Dermis lymphatic vessel endothelial cell (primary cell): Measurements from ENCODE around the gene LTF. TPM values are rescaled to one million over a fixed set of nuclear protein-coding genes. Genes with fewer than 3 reads are reported as not detected.

Experiments
- total RNA-seq: library from RNA; depleted of rRNA; stranded (reverse); fragments of >200 nt; gene quantifications from 2 replicates; pipeline ENCODE4 v1.2.1, GENCODE V29; 2014

Gene LTF
- total RNA-seq: under 0.01 and 0.26 TPM in 2 replicates

DNA sequence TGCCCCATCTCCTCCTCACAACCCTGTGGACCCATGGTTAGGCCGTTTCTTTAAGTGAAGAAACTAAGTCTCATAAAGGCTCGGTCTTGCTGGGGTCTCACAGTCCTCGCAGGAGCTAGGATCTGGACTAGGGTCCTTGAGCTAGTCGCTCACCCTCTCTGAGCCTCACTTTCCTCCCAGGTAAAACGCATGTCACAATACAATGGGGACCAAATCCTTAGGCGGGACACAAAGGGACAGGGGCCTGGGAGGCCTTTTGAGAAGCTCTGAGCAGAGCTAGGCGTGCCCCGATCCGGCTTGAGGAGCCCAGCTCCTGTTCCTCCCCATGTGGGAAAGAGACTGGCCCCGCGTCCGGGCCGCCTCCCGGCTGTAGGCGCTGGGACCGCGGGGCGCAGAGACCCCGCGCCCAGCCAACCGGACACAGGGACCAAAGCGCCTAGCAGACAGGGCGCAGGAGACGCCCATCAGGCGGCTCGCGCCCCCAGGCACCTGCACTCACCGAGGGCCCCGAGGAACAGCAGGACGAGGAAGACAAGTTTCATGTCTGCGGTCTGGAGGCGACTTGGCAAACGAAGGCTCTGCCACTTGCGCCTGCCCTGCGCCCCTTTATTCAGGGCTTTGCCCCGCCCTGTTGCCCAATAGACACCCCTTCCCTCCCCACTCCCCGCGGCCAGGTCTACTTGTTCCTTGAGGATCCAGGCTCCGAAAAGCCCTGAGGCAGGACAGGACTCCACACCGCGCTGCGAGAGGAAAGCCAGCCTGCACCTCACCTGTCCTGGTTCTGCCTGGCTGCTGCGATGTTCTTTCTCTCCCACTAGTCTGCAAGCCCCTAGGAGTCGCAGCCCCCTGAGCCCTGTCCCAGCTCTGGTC is at the start of gene LTF:
TSS of gene LTF (minus strand) at position 580 of the 870 bp plus-strand sequence. CDS start at position 542, 38 bp downstream.

GRCh38 chr3:46497556-46498265 is 33.0 kb upstream of the LTF start, which contains the start of gene RTP3:
Gene RTP3 (plus strand): TSS chr3:46497976. CDS start chr3:46498063, 87 bp downstream.

DNA sequence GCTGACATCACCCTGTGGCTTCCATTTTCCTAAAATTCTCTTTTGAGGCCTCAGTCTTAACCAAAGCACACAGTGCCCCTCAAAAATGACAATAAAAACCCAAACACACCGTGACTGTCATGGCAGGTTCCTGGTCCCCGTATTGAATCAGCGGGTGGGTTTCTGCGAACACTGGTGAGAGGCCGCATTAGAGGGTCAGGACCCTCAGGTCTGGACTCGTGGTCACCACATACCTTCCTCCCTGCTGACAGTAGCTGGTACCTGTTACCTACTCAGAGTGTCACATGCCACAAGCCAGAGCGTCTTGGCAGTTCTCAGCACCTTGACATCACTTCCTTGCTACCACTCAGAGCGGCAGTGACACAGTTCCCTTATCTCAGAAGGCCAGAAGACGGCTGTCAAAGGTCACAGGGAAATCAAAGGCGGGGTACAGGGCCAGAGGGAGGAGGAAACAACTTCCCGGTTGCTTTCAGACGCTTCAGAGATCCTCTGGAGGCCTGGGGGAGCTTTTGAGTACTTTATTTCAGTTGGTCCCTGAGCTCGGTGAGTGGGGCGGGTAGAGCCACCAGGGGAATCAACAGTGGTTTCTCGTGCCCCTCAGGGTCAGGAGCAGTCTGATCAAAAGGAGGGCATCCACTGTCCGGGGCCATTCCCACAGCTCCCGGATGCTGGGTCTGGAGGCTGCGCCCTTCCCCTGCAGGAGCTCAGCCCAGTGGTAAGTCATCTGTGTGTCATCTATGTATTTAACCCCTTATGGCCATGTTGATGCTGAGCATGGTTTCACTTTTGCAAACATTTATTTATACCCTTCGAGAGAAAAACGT is 57.7 kb downstream of the LTF start, which contains the start of the genes CCR5AS and CCRL2:
TSS of gene CCR5AS (minus strand) at position 279 of the 824 bp plus-strand sequence.
TSS of gene CCRL2 (plus strand) at position 472 of the 824 bp plus-strand sequence. CDS start 821 bp downstream, outside the sequence.

Other genes with a start within 250 kb of the LTF start
- not detected in 2 replicates for gene CCR3, start 222.4 kb downstream of the LTF start, total RNA-seq
- gene CCR2, start 110.8 kb downstream of the LTF start, total RNA-seq: not detected in 2 replicates
- 0.09 TPM in 1 of 2 replicates, not detected in the other for gene CCR5, start 94.0 kb downstream of the LTF start, total RNA-seq
- gene CCRL2, start 57.6 kb downstream of the LTF start, total RNA-seq: 0.22 and 0.26 TPM in 2 replicates
- not detected in 2 replicates for gene RTP3, start 33.1 kb upstream of the LTF start, total RNA-seq
- under 0.01 and 0.17 TPM in 2 replicates for gene LRRC2, start 101.4 kb upstream of the LTF start, total RNA-seq
- gene FAM240A, start 147.6 kb upstream of the LTF start, total RNA-seq: not detected in 2 replicates
- gene ALS2CL, start 228.8 kb upstream of the LTF start, total RNA-seq: 4.0 and 7.0 TPM in 2 replicates
- 0.09 TPM in 1 of 2 replicates, not detected in the other for gene TMIE, start 236.5 kb upstream of the LTF start, total RNA-seq